ENCODE data around the gene ZNF689.

The ZNF689 gene

DNA sequence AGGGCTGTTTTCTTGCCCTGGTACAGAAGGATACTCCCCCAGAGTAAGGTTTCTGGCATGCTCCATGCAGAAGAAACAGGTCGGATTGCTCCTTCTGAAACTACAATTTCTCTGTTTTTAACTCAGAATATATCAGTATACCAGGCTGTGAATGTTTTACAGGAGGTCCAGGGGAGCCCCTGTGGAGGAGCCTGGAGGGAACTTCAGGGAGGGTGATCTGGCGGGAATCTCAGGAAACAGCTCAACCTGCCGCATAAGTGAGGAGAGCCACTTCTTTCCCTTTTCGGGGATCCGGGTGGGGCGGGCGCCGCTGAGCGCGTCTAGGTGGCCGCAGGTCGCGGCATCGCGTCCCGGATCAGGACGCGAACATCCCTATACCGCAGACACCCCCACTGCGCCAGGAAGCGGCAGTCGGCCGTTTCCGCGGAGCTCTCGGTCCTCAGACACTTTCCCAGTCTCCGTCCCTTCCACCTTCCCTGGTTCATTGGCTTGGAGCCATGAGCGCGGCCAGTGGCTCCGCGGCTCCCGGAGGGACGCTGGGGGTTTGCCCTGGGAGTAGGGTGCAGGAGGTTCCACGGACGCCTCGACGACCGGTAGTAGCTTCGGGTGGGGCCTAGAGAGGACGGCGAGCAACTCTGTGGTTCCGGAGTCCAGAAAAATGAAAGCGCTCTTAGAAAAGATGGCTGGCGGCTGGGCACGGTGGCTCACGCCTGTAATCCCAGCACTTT, 48.9 kb downstream of the ZNF689 start:
- no peak for DNase-seq
- H3K36me3 ChIP-seq (replicated peaks; ENCODE audit: insufficient read depth, low read length) = no peaks in the 10 kb centered on the region
- H3K79me2 ChIP-seq (ENCODE audit: low read length) = peaks cover 15% of the 10 kb centered on the region
- no peaks in the 10 kb centered on the region for H3K27me3 ChIP-seq (replicated peaks; ENCODE audit: insufficient read depth, low read length)
- peak overlapping the region; percentile 41 for H3K4me2 ChIP-seq (ENCODE audit: low read depth, low read length)
- TF ChIP-seq EZH2 (optimal IDR thresholded peaks at IDR 0.05; ENCODE audit: low read depth, low read length) (no peak), EZH2phosphoT487 (IDR thresholded peaks at IDR 0.05; ENCODE audit: low read length) (no peak)
- TF ChIP-seq, protein P1, sequence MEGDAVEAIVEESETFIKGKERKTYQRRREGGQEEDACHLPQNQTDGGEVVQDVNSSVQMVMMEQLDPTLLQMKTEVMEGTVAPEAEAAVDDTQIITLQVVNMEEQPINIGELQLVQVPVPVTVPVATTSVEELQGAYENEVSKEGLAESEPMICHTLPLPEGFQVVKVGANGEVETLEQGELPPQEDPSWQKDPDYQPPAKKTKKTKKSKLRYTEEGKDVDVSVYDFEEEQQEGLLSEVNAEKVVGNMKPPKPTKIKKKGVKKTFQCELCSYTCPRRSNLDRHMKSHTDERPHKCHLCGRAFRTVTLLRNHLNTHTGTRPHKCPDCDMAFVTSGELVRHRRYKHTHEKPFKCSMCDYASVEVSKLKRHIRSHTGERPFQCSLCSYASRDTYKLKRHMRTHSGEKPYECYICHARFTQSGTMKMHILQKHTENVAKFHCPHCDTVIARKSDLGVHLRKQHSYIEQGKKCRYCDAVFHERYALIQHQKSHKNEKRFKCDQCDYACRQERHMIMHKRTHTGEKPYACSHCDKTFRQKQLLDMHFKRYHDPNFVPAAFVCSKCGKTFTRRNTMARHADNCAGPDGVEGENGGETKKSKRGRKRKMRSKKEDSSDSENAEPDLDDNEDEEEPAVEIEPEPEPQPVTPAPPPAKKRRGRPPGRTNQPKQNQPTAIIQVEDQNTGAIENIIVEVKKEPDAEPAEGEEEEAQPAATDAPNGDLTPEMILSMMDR (IDR thresholded peaks at IDR 0.05; ENCODE audit: low read length) = no peak
- no peaks in the 10 kb centered on the region for H4K20me1 ChIP-seq (ENCODE audit: insufficient read depth, low read length)
- H3K27ac ChIP-seq (ENCODE audit: low read length) = no peak overlapping the region
- peak overlapping the region; percentile 50 for H2AFZ ChIP-seq (ENCODE audit: low read length)
- no peaks in the 10 kb centered on the region for H3K9me3 ChIP-seq (replicated peaks; ENCODE audit: insufficient read depth, low read length)
- no peaks in the 10 kb centered on the region for H3K9me2 ChIP-seq (replicated peaks; ENCODE audit: insufficient read depth, low read length)
- H3K4me3 ChIP-seq (ENCODE audit: low read length) = peak overlapping the region; percentile 44; the same call in 1 of the 2 replicates
- H3F3A ChIP-seq (ENCODE audit: insufficient read depth, low read length) = peaks cover 10% of the 10 kb centered on the region
- no peak overlapping the region; the same call in 1 of the 2 replicates for H3K9ac ChIP-seq (ENCODE audit: low read length)
- no peaks in the 10 kb centered on the region for H3K4me1 ChIP-seq (ENCODE audit: low read length)

DNA sequence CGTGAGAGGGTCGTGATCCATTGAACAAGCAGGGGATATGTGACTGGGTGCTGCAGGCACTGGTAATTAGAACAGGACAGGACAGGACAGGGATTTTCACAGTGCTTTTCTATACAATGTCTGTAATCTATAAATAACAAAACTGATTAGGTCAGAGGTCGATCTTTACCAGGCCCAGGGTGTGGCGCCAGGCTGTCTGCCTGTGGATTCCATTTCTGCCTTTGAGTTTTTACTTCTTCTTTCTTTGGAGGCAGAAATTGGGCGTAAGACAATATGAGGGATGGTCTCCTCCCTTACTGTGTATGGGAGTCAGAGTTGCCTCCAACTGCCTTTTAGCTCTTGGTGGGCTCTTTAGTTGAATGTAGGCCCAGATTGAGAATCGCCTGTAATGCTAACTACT, 50.5 kb downstream of the ZNF689 start:
- Histone ChIP-seq H3K36me3 (replicated peaks; ENCODE audit: insufficient read depth, low read length) (no peaks in the 10 kb centered on the region), H3K9me2 (replicated peaks; ENCODE audit: insufficient read depth, low read length) (no peaks in the 10 kb centered on the region), H3K9me3 (replicated peaks; ENCODE audit: insufficient read depth, low read length) (no peaks in the 10 kb centered on the region), H2AFZ (ENCODE audit: low read length) (no peak overlapping the region), H3F3A (ENCODE audit: insufficient read depth, low read length) (peaks cover 10% of the 10 kb centered on the region), H3K9ac (ENCODE audit: low read length) (no peak overlapping the region), H3K4me2 (ENCODE audit: low read depth, low read length) (no peak overlapping the region), H4K20me1 (ENCODE audit: insufficient read depth, low read length) (no peaks in the 10 kb centered on the region), H3K79me2 (ENCODE audit: low read length) (peaks cover 30% of the 10 kb centered on the region), H3K27ac (ENCODE audit: low read length) (no peak overlapping the region), H3K27me3 (replicated peaks; ENCODE audit: insufficient read depth, low read length) (no peaks in the 10 kb centered on the region), H3K4me3 (ENCODE audit: low read length) (no peak overlapping the region), H3K4me1 (ENCODE audit: low read length) (no peaks in the 10 kb centered on the region)
- DNase-seq = no peak
- TF ChIP-seq EZH2phosphoT487 (IDR thresholded peaks at IDR 0.05; ENCODE audit: low read length) = no peak
- TF ChIP-seq, protein P1 (IDR thresholded peaks at IDR 0.05; ENCODE audit: low read length) = no peak
- no peak for TF ChIP-seq EZH2 (optimal IDR thresholded peaks at IDR 0.05; ENCODE audit: low read depth, low read length)

DNA sequence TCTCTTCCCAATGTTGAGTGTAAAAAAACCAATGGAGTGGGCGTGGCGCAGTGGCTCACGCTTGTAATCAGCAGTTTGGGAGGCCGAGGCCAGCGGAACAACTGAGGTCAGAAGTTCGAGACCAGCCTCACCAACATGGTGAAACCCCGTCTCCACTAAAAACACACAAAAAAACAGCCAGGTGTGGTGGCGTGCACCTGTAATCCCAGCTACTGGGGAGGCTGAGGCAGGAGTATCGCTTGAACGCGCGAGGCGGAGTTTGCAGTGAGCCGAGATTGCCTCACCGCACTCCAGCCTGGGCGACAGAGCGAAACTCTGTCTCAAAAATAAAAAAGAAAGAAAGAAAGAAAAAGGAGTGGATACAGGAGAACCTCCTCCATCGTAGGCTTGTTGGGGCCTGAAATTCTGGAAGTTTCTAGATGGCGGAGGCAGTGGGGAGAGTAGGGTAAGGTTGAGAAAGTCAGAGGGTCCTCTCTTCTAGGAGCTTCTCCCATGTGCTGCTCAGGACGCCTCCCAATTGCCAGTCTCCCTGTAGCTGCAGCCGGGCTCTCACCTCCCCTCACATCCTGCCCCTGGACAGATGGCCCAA, 51.3 kb downstream of the ZNF689 start:
- H3K4me3 ChIP-seq (ENCODE audit: low read length) = peak overlapping the region; percentile 80
- peaks cover 10% of the 10 kb centered on the region for H3F3A ChIP-seq (ENCODE audit: insufficient read depth, low read length)
- H3K27ac ChIP-seq (ENCODE audit: low read length) = peak overlapping the region; percentile 83; the same call in 1 of the 2 replicates
- H3K9me2 ChIP-seq (replicated peaks; ENCODE audit: insufficient read depth, low read length) = no peaks in the 10 kb centered on the region
- H2AFZ ChIP-seq (ENCODE audit: low read length) = peak overlapping the region; percentile 57
- H4K20me1 ChIP-seq (ENCODE audit: insufficient read depth, low read length) = no peaks in the 10 kb centered on the region
- H3K9me3 ChIP-seq (replicated peaks; ENCODE audit: insufficient read depth, low read length) = no peaks in the 10 kb centered on the region
- H3K9ac ChIP-seq (ENCODE audit: low read length) = peak overlapping the region; percentile 90; the same call in 1 of the 2 replicates
- TF ChIP-seq EZH2 (optimal IDR thresholded peaks at IDR 0.05; ENCODE audit: low read depth, low read length) = no peak
- TF ChIP-seq, protein P1 (IDR thresholded peaks at IDR 0.05; ENCODE audit: low read length) = no peak
- TF ChIP-seq EZH2phosphoT487 (IDR thresholded peaks at IDR 0.05; ENCODE audit: low read length) = no peak
- H3K4me1 ChIP-seq (ENCODE audit: low read length) = no peaks in the 10 kb centered on the region
- no peaks in the 10 kb centered on the region for H3K27me3 ChIP-seq (replicated peaks; ENCODE audit: insufficient read depth, low read length)
- no peak for DNase-seq
- H3K36me3 ChIP-seq (replicated peaks; ENCODE audit: insufficient read depth, low read length) = no peaks in the 10 kb centered on the region
- H3K79me2 ChIP-seq (ENCODE audit: low read length) = peaks cover 30% of the 10 kb centered on the region
- peak overlapping the region; percentile 27 for H3K4me2 ChIP-seq (ENCODE audit: low read depth, low read length)
